HFFc6 (cell line): Measurements from ENCODE around the gene LPCAT2. TPM values are rescaled to one million over a fixed set of nuclear protein-coding genes. Genes with fewer than 3 reads are reported as not detected.
A peak's percentile ranks its signal among the peaks of the same experiment; 100 is the strongest.

Experiments
- DNase-seq: peaks from one replicate; pipeline ENCODE4 v3.0.0-alpha.2; 2018
- H3K27ac Mint-ChIP-seq: 2 replicates; pipeline ENCODE4 v1.8.0; 2020; ENCODE audit warnings: mild to moderate bottlenecking, mixed read lengths
- H3K27me3 Mint-ChIP-seq: 2 replicates; pipeline ENCODE4 v1.8.0; 2021; ENCODE audit warnings: mild to moderate bottlenecking, moderate library complexity, mixed read lengths; ENCODE audit not compliant: insufficient read depth
- H3K36me3 Mint-ChIP-seq: 2 replicates; pipeline ENCODE4 v1.8.0; 2021; ENCODE audit warnings: low read depth, mixed read lengths
- H3K4me1 Mint-ChIP-seq: 2 replicates; pipeline ENCODE4 v1.8.0; 2020; ENCODE audit warnings: low read depth, mixed read lengths
- H3K4me3 Mint-ChIP-seq: 2 replicates; pipeline ENCODE4 v1.8.0; 2020; ENCODE audit warnings: mild to moderate bottlenecking, moderate library complexity, mixed read lengths
- H3K9me3 Mint-ChIP-seq: 2 replicates; pipeline ENCODE4 v1.8.0; 2020; ENCODE audit warnings: mild to moderate bottlenecking, mixed read lengths
- total RNA-seq, 6 experiments: library from RNA; stranded (reverse); fragmentation: NEBNext Ultra II Directional; extraction: Animal tissue kit (Norgen Biotek cat#: 25700); gene quantifications; 2 replicates in 1 of 6; 3 replicates in 5 of 6; pipeline ENCODE4 v1.2.3, GENCODE V29; 2021
- TF ChIP-seq, protein P1 (sequence below): fragments of 200-600 bp; sonication (generic); IDR thresholded peaks from 2 replicates; pipeline ENCODE4 v1.5.0; 2021; ENCODE audit warnings: antibody characterized with exemption, mild to moderate bottlenecking

The LPCAT2 gene
- total RNA-seq, 6 experiments from 2014 or later, result 22.3 to 36.1 (median 27.5) TPM

DNA sequence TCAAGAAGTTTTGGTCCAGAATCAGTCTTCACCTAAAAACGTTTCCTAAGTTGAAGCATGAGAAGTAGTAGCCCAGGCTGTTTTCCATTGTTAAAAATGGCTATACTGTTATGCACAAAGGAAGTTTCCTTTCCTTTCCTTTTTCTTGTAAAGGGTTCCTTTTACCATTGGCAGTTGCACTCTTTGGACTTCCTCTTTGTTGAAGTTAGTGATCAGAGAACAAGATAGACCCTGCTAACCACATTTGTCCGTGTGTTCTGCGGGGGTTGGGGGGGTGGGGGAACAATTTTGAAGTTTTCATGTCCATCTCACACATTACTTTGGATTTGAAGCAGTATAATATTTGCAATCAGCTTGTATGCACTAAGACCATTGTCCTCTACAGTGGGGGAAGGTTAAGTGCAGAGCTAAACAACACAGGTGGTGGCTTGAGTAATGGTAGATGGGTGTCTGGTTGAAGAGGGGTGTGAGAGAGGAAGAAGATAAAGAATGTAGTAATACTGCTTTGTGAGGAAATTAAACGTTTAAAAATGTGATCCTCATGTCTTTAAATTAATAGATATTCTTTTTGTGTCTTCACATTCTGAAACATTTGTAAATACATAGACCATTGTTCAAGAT is 1.4 kb downstream of the LPCAT2 start:
- peaks cover 49% of the 10 kb centered on the region for H3K36me3 Mint-ChIP-seq
- H3K27ac Mint-ChIP-seq, result peak overlapping the region; percentile 79

DNA sequence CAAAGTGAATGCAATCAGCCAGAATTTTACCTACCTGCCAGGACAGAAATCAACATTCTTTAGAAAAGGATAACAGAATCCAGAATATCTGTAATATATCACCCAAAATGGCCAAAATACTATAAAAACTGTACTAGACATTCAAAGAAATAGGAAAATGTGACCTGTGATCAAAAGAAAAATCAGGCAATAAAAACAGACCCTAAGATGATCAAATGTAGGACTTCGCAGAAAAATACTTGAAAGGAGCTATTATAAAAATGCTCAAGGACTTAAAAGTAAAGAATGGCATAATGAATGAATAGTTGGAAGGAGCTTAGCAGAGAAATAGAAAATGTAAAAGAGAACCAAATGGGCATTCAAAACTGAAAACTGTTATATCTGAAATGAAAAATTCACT is 4.1 kb downstream of the LPCAT2 start:
- no peak for DNase-seq
- Mint-ChIP-seq H3K4me3 (no peak overlapping the region), H3K4me1 (peaks cover 48% of the 10 kb centered on the region), H3K27ac (no peak overlapping the region), H3K9me3 (peaks cover 18% of the 10 kb centered on the region), H3K36me3 (peaks cover 51% of the 10 kb centered on the region), H3K27me3 (peaks cover 4% of the 10 kb centered on the region; the same call in 1 of the 2 replicates)
- TF ChIP-seq, protein P1, sequence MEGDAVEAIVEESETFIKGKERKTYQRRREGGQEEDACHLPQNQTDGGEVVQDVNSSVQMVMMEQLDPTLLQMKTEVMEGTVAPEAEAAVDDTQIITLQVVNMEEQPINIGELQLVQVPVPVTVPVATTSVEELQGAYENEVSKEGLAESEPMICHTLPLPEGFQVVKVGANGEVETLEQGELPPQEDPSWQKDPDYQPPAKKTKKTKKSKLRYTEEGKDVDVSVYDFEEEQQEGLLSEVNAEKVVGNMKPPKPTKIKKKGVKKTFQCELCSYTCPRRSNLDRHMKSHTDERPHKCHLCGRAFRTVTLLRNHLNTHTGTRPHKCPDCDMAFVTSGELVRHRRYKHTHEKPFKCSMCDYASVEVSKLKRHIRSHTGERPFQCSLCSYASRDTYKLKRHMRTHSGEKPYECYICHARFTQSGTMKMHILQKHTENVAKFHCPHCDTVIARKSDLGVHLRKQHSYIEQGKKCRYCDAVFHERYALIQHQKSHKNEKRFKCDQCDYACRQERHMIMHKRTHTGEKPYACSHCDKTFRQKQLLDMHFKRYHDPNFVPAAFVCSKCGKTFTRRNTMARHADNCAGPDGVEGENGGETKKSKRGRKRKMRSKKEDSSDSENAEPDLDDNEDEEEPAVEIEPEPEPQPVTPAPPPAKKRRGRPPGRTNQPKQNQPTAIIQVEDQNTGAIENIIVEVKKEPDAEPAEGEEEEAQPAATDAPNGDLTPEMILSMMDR, result no peak

More for the DNA sequence above, 1.4 kb downstream of the LPCAT2 start:
- Mint-ChIP-seq H3K9me3 (peaks cover 18% of the 10 kb centered on the region), H3K4me3 (peak overlapping the region; percentile 89), H3K27me3 (peaks cover 4% of the 10 kb centered on the region; the same call in 1 of the 2 replicates), H3K4me1 (peaks cover 46% of the 10 kb centered on the region)
- TF ChIP-seq, protein P1, result no peak
- no peak for DNase-seq

DNA sequence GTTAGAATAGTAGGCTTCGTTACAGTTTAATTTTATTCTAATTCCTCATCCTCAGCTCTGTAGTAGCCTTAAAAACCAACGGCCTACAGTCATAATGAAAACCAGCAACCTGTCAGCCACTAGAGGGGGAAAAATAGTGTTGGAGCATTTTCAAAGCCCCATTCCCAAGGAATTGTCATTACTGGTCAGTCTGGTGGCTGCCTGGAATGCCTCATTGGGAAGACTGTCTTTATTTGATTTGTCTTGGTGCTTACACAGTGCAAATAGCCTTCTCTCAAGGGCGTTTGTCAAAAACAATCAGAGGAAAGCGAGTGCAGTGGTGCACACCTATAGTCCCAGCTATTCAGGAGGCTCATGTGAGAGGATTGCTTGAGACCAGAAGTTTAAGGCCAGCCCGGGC is 4.7 kb downstream of the LPCAT2 start:
- H3K9me3 Mint-ChIP-seq, result peaks cover 18% of the 10 kb centered on the region
- H3K4me3 Mint-ChIP-seq, result no peak overlapping the region
- peaks cover 46% of the 10 kb centered on the region for H3K4me1 Mint-ChIP-seq
- H3K36me3 Mint-ChIP-seq, result peaks cover 54% of the 10 kb centered on the region
- TF ChIP-seq, protein P1, result peak; percentile 59
- no peak for DNase-seq
- H3K27ac Mint-ChIP-seq, result peak overlapping the region; percentile 32; the same call in 1 of the 2 replicates
- peaks cover 4% of the 10 kb centered on the region; the same call in 1 of the 2 replicates for H3K27me3 Mint-ChIP-seq

DNA sequence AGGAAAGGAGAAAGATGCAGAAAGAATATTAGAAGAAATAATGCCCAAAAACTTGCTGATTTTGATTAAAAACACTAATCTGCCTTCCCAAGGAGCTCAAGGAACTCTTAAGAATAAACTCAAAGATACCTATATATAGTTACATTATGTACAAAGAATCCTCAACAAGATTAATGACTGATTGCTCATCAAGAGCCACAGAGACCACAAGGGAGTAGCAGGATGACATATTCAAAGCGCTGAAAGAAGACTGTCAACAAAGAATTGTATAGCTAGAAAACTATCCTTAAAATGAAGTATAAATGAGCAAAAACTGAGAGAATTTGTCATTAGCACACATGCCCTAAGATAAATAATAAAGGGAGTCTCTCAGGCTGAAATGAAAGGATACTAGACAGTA is 6.2 kb downstream of the LPCAT2 start:
- peak; percentile 26 for DNase-seq
- H3K36me3 Mint-ChIP-seq, result peaks cover 64% of the 10 kb centered on the region
- peaks cover 37% of the 10 kb centered on the region for H3K4me1 Mint-ChIP-seq
- H3K4me3 Mint-ChIP-seq, result no peak overlapping the region
- H3K27ac Mint-ChIP-seq, result peak overlapping the region; percentile 47; the same call in 1 of the 2 replicates
- H3K27me3 Mint-ChIP-seq, result no peaks in the 10 kb centered on the region
- TF ChIP-seq, protein P1, result no peak
- H3K9me3 Mint-ChIP-seq, result peaks cover 18% of the 10 kb centered on the region

DNA sequence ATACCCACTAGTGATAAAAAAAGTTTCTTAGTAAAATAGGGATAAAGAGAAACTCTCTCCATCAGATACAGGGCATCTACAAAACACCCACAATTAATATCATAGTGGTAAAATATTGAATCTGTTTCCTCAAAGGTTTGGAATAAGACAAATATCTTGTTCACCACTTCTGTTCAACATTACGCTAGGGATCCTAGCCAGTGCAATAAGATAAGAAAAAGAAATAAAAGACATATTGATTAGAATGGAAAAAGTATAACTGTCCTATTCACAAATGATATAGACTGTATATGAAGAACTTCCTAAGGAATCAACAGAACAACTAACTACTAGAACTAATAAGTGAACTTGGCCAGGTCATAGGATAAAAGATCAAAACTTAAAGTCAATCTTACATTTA is 12.9 kb downstream of the LPCAT2 start:
- peaks cover 34% of the 10 kb centered on the region for H3K36me3 Mint-ChIP-seq
- TF ChIP-seq, protein P1, result no peak
- no peak for DNase-seq
- no peaks in the 10 kb centered on the region for H3K27me3 Mint-ChIP-seq
- H3K4me3 Mint-ChIP-seq, result no peak overlapping the region
- peaks cover 15% of the 10 kb centered on the region for H3K4me1 Mint-ChIP-seq
- H3K9me3 Mint-ChIP-seq, result peaks cover 7% of the 10 kb centered on the region
- no peak overlapping the region for H3K27ac Mint-ChIP-seq
